A549 treated with DMSO at 1 μM for 4 hours (cell line): Measurements from ENCODE around the gene ROBO2. TPM values are rescaled to one million over a fixed set of nuclear protein-coding genes. Genes with fewer than 3 reads are reported as not detected.

Experiments used
- total RNA-seq: library from RNA; stranded (reverse); fragments of 200-300 nt; extraction: Qiagen RNA extraction; gene quantifications from 5 replicates; pipeline ENCODE4 v1.2.3, GENCODE V29; 2022; ENCODE audit warnings: low read depth

The ROBO2 gene, protein sequence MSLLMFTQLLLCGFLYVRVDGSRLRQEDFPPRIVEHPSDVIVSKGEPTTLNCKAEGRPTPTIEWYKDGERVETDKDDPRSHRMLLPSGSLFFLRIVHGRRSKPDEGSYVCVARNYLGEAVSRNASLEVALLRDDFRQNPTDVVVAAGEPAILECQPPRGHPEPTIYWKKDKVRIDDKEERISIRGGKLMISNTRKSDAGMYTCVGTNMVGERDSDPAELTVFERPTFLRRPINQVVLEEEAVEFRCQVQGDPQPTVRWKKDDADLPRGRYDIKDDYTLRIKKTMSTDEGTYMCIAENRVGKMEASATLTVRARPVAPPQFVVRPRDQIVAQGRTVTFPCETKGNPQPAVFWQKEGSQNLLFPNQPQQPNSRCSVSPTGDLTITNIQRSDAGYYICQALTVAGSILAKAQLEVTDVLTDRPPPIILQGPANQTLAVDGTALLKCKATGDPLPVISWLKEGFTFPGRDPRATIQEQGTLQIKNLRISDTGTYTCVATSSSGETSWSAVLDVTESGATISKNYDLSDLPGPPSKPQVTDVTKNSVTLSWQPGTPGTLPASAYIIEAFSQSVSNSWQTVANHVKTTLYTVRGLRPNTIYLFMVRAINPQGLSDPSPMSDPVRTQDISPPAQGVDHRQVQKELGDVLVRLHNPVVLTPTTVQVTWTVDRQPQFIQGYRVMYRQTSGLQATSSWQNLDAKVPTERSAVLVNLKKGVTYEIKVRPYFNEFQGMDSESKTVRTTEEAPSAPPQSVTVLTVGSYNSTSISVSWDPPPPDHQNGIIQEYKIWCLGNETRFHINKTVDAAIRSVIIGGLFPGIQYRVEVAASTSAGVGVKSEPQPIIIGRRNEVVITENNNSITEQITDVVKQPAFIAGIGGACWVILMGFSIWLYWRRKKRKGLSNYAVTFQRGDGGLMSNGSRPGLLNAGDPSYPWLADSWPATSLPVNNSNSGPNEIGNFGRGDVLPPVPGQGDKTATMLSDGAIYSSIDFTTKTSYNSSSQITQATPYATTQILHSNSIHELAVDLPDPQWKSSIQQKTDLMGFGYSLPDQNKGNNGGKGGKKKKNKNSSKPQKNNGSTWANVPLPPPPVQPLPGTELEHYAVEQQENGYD (N-terminal part only)
- not detected in 5 replicates for total RNA-seq

DNA sequence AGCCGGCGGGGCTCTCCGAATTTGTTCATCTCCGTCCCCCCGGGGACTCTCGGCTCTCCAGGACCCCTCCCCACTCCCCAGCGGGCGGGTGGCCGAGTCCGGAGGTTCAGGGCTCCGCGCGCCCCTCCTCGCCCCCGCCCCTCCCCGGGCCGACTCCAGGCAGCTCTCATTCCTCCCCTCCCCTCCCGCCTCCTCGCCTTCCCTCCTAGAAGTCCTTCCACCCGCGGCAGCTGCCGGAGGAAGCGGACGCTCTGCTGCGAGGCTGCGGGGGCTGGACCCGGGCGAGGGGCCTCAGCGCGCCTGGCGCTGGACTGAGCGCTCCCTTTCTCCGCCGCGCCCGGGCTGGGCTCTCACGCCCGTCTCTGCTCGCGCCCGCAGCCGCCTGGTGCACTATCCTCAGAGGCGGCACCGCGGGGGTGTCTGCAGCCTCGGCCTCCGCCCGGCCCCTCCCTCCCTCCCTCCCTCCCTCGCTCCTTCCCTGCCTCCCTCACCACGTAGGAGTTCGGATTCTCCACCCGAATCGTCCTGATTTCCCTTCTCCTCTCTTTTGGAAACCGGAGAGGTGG lies at the start of gene ROBO2:
Gene ROBO2 (plus strand): TSS at position 494 of the 566 bp plus-strand sequence. CDS start 687 bp downstream, outside the sequence.

